HepG2 (cell line): ENCODE results near the gene LYZ. TPM values are rescaled to one million over a fixed set of nuclear protein-coding genes. Genes with fewer than 3 reads are reported as not detected.

ENCODE experiments used
- CSRNP1 ChIP-seq: sonication (generic); formaldehyde crosslinking; IDR thresholded peaks from 2 replicates; pipeline ENCODE4 v1.8.1; 2023; ENCODE audit warnings: mild to moderate bottlenecking, missing genetic modification reagents
- FOXK2 ChIP-seq: fragments of 450-650 bp; IDR thresholded peaks from 2 replicates; pipeline ENCODE4 v1.6.1; 2016
- HNRNPLL ChIP-seq: fragments of 200-400 bp; formaldehyde crosslinking; IDR thresholded peaks from 2 replicates; pipeline ENCODE4 v1.6.1; 2017; ENCODE audit warnings: mild to moderate bottlenecking, low read depth, low read length; ENCODE audit not compliant: poor library complexity, severe bottlenecking
- JUN ChIP-seq: sonication (generic); formaldehyde crosslinking; IDR thresholded peaks from 2 replicates; pipeline ENCODE4 v1.4.0; 2020; ENCODE audit warnings: mild to moderate bottlenecking, missing genetic modification reagents
- LRRFIP1 ChIP-seq: sonication (generic); formaldehyde crosslinking; conservative IDR thresholded peaks from 2 replicates; pipeline ENCODE4 v1.4.0; 2020; ENCODE audit warnings: missing genetic modification reagents
- NFIC ChIP-seq: IDR thresholded peaks from 2 replicates; pipeline ENCODE4 v1.6.1; 2012; ENCODE audit warnings: mild to moderate bottlenecking, low read length, inconsistent platforms
- NR2F6 ChIP-seq, 2 experiments: IDR thresholded peaks; 2 replicates each; pipeline ENCODE4 v1.6.1; 2016; ENCODE audit warnings: antibody characterized with exemption in 1 of 2, mild to moderate bottlenecking in 1 of 2
- RBM39 ChIP-seq: fragments of 200-400 bp; formaldehyde crosslinking; IDR thresholded peaks from one replicate; pipeline ENCODE4 v1.6.1; 2018; ENCODE audit warnings: antibody characterized with exemption, mild to moderate bottlenecking, low read depth, low read length; ENCODE audit not compliant: poor library complexity, severe bottlenecking
- SMAD1 ChIP-seq: sonication (generic); formaldehyde crosslinking; IDR thresholded peaks from 2 replicates; pipeline ENCODE4 v1.4.0; 2020; ENCODE audit warnings: missing genetic modification reagents, low read depth, mild to moderate bottlenecking, borderline replicate concordance
- SP140L ChIP-seq: sonication (generic); formaldehyde crosslinking; IDR thresholded peaks from 2 replicates; pipeline ENCODE4 v1.4.0; 2020; ENCODE audit warnings: missing genetic modification reagents, borderline replicate concordance
- SRSF1 ChIP-seq: fragments of 200-400 bp; formaldehyde crosslinking; optimal IDR thresholded peaks from 2 replicates; pipeline ENCODE3; 2017; ENCODE audit warnings: mild to moderate bottlenecking, low read depth, low read length, moderate library complexity
- SSRP1 ChIP-seq: IDR thresholded peaks from 2 replicates; pipeline ENCODE4 v1.6.1; 2016; ENCODE audit warnings: control low read depth
- SUZ12 ChIP-seq: fragments of 150-350 bp; IDR thresholded peaks from 2 replicates; pipeline ENCODE4 v1.6.1; 2014; ENCODE audit warnings: low read depth, low read length
- THAP11 ChIP-seq: IDR thresholded peaks from 2 replicates; pipeline ENCODE4 v1.6.1; 2016; ENCODE audit warnings: missing biosample characterization, missing genetic modification reagents
- THYN1 ChIP-seq: sonication (generic); formaldehyde crosslinking; IDR thresholded peaks from 2 replicates; pipeline ENCODE4 v1.8.1; 2023; ENCODE audit warnings: low read depth, mild to moderate bottlenecking, moderate library complexity, missing genetic modification reagents, borderline replicate concordance
- TOE1 ChIP-seq: sonication (generic); formaldehyde crosslinking; IDR thresholded peaks from 2 replicates; pipeline ENCODE4 v1.4.0; 2020; ENCODE audit warnings: mild to moderate bottlenecking, missing genetic modification reagents
- ZBTB8A ChIP-seq: sonication (generic); formaldehyde crosslinking; IDR thresholded peaks from 2 replicates; pipeline ENCODE4 v1.4.0; 2020; ENCODE audit warnings: mild to moderate bottlenecking, low read depth, missing genetic modification reagents, borderline replicate concordance
- ZFP91 ChIP-seq: sonication (generic); formaldehyde crosslinking; IDR thresholded peaks from 2 replicates; pipeline ENCODE4 v1.9.0; 2022; ENCODE audit warnings: missing genetic modification reagents, mild to moderate bottlenecking, borderline replicate concordance
- ZNF530 ChIP-seq: sonication (generic); formaldehyde crosslinking; IDR thresholded peaks from 2 replicates; pipeline ENCODE4 v1.5.0; 2020; ENCODE audit warnings: low read depth, mild to moderate bottlenecking, missing genetic modification reagents
- ZNF549 ChIP-seq: sonication (generic); formaldehyde crosslinking; IDR thresholded peaks from 2 replicates; pipeline ENCODE4 v1.5.0; 2020; ENCODE audit warnings: missing genetic modification reagents
- ZNF589 ChIP-seq: sonication (generic); formaldehyde crosslinking; conservative IDR thresholded peaks from 2 replicates; pipeline ENCODE4 v1.8.0; 2022; ENCODE audit warnings: mild to moderate bottlenecking, moderate library complexity, missing genetic modification reagents
- ZNF607 ChIP-seq: sonication (generic); formaldehyde crosslinking; IDR thresholded peaks from 2 replicates; pipeline ENCODE4 v1.5.1; 2020; ENCODE audit warnings: missing genetic modification reagents, mild to moderate bottlenecking, borderline replicate concordance
- ZNF629 ChIP-seq: sonication (generic); formaldehyde crosslinking; conservative IDR thresholded peaks from 2 replicates; pipeline ENCODE4 v1.5.0; 2020; ENCODE audit warnings: missing genetic modification reagents
- polyA plus RNA-seq, 8 experiments: library from polyadenylated mRNA; depleted of rRNA in 3 of 8; stranded (reverse) in 7 of 8; unstranded in 1 of 8; fragments of >200 nt; fragmentation: Illumina TruSeq in 4 of 8; extraction: Trizol in 4 of 8; gene quantifications; 2 replicates each; pipeline versions ENCODE4 v1.2.1 to v1.2.3, GENCODE V29; 2011 to 2016; ENCODE audit warnings: low read depth in 4 of 8, missing spikeins in 1 of 8, mixed read lengths in 1 of 8; ENCODE audit not compliant: insufficient read depth in 1 of 8
- total RNA-seq, 5 experiments: library from RNA; depleted of rRNA; stranded (reverse); fragments of >200 nt; fragmentation: Illumina TruSeq; extraction: Trizol; gene quantifications; 2 replicates each; pipeline ENCODE4 v1.2.3, GENCODE V29; 2016; ENCODE audit warnings: low read depth in 1 of 5

Gene LYZ
- total and polyA plus RNA-seq, 2 of the 13 experiments (the other 11 are each of a cell fraction or from before 2014, with no cell fraction given), result 1,788 to 2,054 TPM

- TF ChIP-seq CSRNP1 (CRISPR knock-in tag) (peak; percentile 85; the same call in 1 of the 2 replicates), TOE1 (CRISPR knock-in tag) (no peak), SUZ12 (no peak), ZNF589 (no peak), ZBTB8A (no peak), ZNF629 (no peak; the same call in 1 of the 2 replicates), JUN (no peak), ZNF549 (CRISPR knock-in tag) (no peak), ZNF607 (CRISPR knock-in tag) (peak; percentile 74), THYN1 (CRISPR knock-in tag) (no peak), NFIC (no peak; the same call in 1 of the 2 replicates), FOXK2 (no peak), NR2F6 (IDR thresholded peaks at IDR 0.05) (peak; percentile 54), NR2F6 (CRISPR knock-in tag; IDR thresholded peaks at IDR 0.05) (peak; percentile 51), HNRNPLL (peak; percentile 93), THAP11 (CRISPR knock-in tag) (peak; percentile 61), SRSF1 (peak; percentile 63), SP140L (CRISPR knock-in tag) (0 out of 2 replicates have a peak, but pooled peaks have one; percentile 18), SSRP1 (no peak), RBM39 (no peak), ZNF530 (CRISPR knock-in tag) (no peak), SMAD1 (CRISPR knock-in tag) (no peak), ZFP91 (CRISPR knock-in tag) (peak; percentile 82; the same call in 1 of the 2 replicates), LRRFIP1 (CRISPR knock-in tag) (no peak)
Measured at GRCh38 chr12:69359531-69360347, 11.6 kb downstream of the LYZ start, which contains the start of gene YEATS4 (continued).
